Central memory CD8-positive, alpha-beta T cell (primary cell): ENCODE measurements around the gene BEST2.

Source experiments
- ATAC-seq: fragments of 150-1000 bp; cut with Tn5 transposase; replicated peaks from 2 replicates; pipeline ENCODE4 v1.10.0; 2022; ENCODE audit warnings: mild to moderate bottlenecking, moderate FRiP score, moderate number of reproducible peaks; ENCODE audit not compliant: poor library complexity, severe bottlenecking; ENCODE audit errors: extremely low read depth
- DNase-seq, 2 donors: peaks; one replicate each; pipeline ENCODE4 v3.0.0; 2021; ENCODE audit warnings: low spot score in 2 of 2
- H3K27ac Mint-ChIP-seq: one replicate; pipeline ENCODE4 v1.8.0; 2022; ENCODE audit warnings: low read depth, mild to moderate bottlenecking, moderate library complexity, mixed read lengths
- H3K27me3 Mint-ChIP-seq: one replicate; pipeline ENCODE4 v1.8.0; 2022; ENCODE audit warnings: mixed read lengths
- H3K36me3 Mint-ChIP-seq: one replicate; pipeline ENCODE4 v1.8.0; 2022; ENCODE audit warnings: mild to moderate bottlenecking, moderate library complexity, mixed read lengths; ENCODE audit not compliant: insufficient read depth
- H3K4me1 Mint-ChIP-seq: one replicate; pipeline ENCODE4 v1.8.0; 2022; ENCODE audit warnings: mixed read lengths
- H3K4me3 Mint-ChIP-seq: one replicate; pipeline ENCODE4 v1.8.0; 2022; ENCODE audit warnings: mild to moderate bottlenecking, moderate library complexity, mixed read lengths
- H3K9me3 Mint-ChIP-seq: one replicate; pipeline ENCODE4 v1.8.0; 2022; ENCODE audit warnings: mixed read lengths

Gene BEST2

DNA sequence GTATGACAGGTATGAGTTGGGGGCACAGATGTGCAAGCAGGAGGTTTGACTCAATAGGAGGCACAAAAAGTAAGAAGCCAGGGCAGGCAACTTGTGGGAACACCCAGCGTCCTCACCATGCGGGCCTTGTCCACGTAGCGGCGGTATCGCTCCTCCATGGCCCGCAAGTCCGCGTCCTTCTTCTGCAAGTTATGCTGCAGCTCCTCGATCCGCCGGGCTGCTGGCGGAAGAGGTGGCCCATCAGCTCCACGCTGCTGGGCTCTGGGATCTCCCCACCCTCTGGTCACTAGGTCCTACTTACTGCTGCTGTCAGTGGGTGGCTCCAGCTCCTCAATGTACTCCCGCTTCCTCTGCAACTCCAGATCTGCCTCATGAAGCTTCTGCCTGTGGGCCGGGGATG lies 13.1 kb downstream of the BEST2 start:
- no peak overlapping the region for H3K27ac Mint-ChIP-seq

DNA sequence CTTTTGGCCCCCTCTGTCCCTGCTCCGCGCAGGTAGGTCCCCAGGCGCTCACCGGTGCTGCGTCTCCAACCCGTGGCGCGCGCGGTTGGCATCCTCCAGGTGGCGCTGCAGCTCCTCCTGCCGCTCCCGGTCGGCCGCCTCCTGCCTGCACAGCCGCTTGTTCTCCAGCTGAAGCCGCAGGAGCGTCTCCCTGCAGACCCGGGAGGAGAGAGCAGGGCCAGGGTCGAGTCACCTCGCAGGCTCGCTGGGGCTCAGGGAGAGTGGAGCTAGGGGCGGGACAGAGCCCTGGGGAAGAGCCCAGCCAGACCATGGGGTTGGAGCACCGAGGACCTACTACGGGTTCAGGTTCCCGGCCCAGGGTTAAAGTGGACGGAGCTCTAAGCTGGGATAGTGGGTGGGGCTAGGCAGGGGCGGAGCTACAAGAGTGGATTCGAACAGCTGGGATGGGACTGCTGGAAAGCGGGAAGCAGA lies 14.5 kb downstream of the BEST2 start:
- ATAC-seq = peak; percentile 75
- Mint-ChIP-seq H3K36me3 (peaks cover 3% of the 10 kb centered on the region), H3K4me1 (peaks cover 6% of the 10 kb centered on the region), H3K4me3 (no peak overlapping the region), H3K27me3 (no peaks in the 10 kb centered on the region), H3K9me3 (no peaks in the 10 kb centered on the region), H3K27ac (no peak overlapping the region)
- DNase-seq = peak; percentile 72 to 86

More for the DNA sequence above, 13.1 kb downstream of the BEST2 start:
- Mint-ChIP-seq H3K4me1 (peaks cover 6% of the 10 kb centered on the region), H3K27me3 (no peaks in the 10 kb centered on the region), H3K4me3 (no peak overlapping the region), H3K36me3 (peaks cover 3% of the 10 kb centered on the region), H3K9me3 (no peaks in the 10 kb centered on the region)
- ATAC-seq (no peak), DNase-seq (no peak)

DNA sequence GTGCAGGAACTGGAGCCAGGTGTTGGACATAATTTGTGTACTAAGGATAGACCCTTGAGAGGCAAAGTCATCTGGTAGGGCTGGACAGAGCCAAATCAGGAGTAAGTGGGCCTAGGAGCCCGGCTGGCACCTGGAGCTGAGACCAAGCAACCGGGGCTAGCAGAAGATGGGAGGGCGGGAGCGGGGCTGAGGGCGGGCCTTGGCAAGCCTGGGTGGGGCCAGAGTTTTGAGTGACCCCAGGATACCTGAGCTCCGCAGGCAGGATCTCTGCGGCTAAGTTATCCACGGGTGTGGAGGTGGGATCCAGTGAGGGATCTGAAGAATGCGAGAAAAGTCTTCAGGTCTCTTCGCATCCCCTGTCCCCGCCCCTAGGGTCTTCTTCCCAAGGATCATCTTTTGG lies 15.6 kb downstream of the BEST2 start:
- Mint-ChIP-seq H3K36me3 (no peaks in the 10 kb centered on the region), H3K9me3 (no peaks in the 10 kb centered on the region), H3K4me3 (no peak overlapping the region), H3K27ac (no peak overlapping the region), H3K4me1 (peaks cover 6% of the 10 kb centered on the region), H3K27me3 (no peaks in the 10 kb centered on the region)
- DNase-seq (no peak), ATAC-seq (no peak)

DNA sequence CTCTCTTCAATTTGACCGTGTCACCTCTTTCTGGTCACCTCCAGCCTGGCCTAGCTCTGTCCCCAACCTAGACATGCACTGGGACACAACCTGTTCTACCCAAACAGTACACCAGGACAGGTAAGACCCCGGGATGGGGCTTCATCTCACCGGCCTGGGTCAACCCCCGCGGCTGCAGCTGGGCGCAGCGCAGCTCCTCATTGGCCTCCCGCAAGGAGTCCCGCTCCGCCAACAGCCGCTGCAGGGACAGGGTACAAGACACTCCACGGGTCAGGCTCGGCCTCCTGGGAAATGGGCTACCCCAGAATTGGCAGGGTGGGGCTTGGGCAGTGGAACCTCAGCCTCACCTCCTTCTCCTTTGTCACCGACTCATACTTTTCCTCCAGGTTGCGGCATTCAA lies 16.1 kb downstream of the BEST2 start:
- H3K9me3 Mint-ChIP-seq = no peaks in the 10 kb centered on the region
- H3K27me3 Mint-ChIP-seq = no peaks in the 10 kb centered on the region
- no peak for ATAC-seq
- DNase-seq = no peak
- H3K4me1 Mint-ChIP-seq = peaks cover 6% of the 10 kb centered on the region
- H3K36me3 Mint-ChIP-seq = no peaks in the 10 kb centered on the region
- no peak overlapping the region for H3K27ac Mint-ChIP-seq
- no peak overlapping the region for H3K4me3 Mint-ChIP-seq

DNA sequence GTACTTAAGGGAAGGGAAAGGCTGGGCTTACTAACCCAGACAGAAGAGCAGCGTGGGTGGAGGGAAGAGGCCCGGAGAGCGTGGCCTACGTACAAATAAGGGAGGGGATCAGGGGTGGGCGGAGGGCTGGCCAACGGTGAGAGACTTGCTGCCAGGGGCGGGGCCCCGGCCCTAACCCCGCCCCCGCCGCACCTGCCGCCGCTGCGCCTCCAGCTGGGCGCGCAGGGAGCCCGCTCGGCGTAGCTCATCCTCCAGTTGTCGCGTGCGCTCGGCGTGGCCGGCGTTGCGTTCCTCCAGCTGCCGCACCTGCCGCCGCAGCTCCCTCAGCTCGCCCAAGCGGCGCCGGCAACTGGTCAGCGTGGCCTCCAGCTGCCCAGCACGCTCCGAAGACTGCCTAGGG lies 18.1 kb downstream of the BEST2 start:
- DNase-seq (no peak), ATAC-seq (peak; percentile 64)
- Mint-ChIP-seq H3K36me3 (peaks cover 1% of the 10 kb centered on the region), H3K4me3 (peak overlapping the region; percentile 12), H3K27ac (no peak overlapping the region), H3K4me1 (peaks cover 15% of the 10 kb centered on the region), H3K9me3 (no peaks in the 10 kb centered on the region), H3K27me3 (no peaks in the 10 kb centered on the region)

DNA sequence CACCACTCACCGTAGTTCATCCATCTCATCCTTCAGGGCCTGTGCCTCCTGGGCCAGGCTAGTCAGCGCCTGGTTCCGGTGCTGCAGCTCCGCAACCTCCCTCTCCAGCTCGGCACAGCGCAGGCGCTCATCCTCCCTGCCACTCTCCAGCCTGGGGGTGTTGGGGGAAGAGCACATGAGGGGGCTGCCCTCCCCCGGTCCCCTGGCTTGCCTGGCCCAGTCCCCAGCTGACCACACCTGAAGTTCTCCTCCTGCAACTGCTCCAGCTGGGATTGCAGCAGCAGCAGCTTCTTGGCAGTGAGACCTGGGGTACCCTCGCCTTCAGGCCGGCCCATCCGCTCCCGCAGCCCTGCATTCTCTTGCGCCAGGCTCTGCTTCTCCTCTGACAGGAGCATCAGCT lies 19.3 kb downstream of the BEST2 start:
- no peak overlapping the region for H3K4me3 Mint-ChIP-seq
- no peak for ATAC-seq
- peaks cover 13% of the 10 kb centered on the region for H3K4me1 Mint-ChIP-seq
- H3K27ac Mint-ChIP-seq = no peak overlapping the region
- no peaks in the 10 kb centered on the region for H3K9me3 Mint-ChIP-seq
- no peak for DNase-seq
- H3K27me3 Mint-ChIP-seq = no peaks in the 10 kb centered on the region
- peaks cover 2% of the 10 kb centered on the region for H3K36me3 Mint-ChIP-seq

DNA sequence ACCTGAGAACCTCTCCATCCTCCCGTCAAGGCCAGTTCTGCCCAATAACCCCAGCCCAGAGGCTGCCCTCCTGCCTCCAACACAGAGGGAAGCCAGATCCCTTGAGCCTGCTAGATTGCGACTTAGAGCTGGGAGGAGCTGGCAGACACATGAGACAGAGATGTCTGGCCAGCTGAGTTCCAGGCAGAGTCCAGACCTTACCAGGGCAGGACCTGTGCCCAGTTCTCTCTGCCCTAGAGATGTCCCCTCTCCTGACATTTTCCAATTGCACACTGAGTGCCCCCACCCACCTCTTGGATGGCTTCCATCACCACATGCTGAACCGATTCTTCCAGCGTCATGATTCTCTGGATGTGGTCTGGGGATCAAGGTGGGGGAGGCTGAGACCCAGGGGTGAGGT lies 20.7 kb downstream of the BEST2 start:
- Mint-ChIP-seq H3K27ac (no peak overlapping the region), H3K9me3 (no peaks in the 10 kb centered on the region), H3K36me3 (peaks cover 8% of the 10 kb centered on the region), H3K27me3 (no peaks in the 10 kb centered on the region), H3K4me3 (no peak overlapping the region), H3K4me1 (peaks cover 9% of the 10 kb centered on the region)
- DNase-seq (no peak), ATAC-seq (no peak)

DNA sequence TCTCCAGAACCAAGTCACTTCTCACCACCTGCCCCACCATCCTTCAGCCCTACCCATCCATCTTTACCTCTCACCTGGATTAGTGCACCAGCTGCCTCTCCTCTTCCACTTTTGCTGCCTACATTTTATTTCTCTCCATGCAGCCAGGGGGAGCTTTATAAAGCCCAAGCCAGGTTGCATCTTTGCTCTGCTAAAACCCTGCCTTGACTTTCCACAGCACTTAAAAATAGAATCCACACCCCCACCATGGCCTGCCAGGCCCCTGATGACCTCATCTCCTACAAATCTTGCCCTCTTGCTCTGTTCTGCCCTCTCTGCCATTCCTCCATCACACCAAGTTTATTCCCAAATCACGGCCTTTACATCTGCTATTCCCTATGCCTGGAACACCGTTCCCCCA lies 22.0 kb downstream of the BEST2 start:
- peak overlapping the region; percentile 16 for H3K4me3 Mint-ChIP-seq
- H3K9me3 Mint-ChIP-seq = no peaks in the 10 kb centered on the region
- no peak overlapping the region for H3K27ac Mint-ChIP-seq
- no peaks in the 10 kb centered on the region for H3K27me3 Mint-ChIP-seq
- ATAC-seq (no peak), DNase-seq (no peak)
- H3K4me1 Mint-ChIP-seq = peaks cover 15% of the 10 kb centered on the region
- H3K36me3 Mint-ChIP-seq = peaks cover 11% of the 10 kb centered on the region

DNA sequence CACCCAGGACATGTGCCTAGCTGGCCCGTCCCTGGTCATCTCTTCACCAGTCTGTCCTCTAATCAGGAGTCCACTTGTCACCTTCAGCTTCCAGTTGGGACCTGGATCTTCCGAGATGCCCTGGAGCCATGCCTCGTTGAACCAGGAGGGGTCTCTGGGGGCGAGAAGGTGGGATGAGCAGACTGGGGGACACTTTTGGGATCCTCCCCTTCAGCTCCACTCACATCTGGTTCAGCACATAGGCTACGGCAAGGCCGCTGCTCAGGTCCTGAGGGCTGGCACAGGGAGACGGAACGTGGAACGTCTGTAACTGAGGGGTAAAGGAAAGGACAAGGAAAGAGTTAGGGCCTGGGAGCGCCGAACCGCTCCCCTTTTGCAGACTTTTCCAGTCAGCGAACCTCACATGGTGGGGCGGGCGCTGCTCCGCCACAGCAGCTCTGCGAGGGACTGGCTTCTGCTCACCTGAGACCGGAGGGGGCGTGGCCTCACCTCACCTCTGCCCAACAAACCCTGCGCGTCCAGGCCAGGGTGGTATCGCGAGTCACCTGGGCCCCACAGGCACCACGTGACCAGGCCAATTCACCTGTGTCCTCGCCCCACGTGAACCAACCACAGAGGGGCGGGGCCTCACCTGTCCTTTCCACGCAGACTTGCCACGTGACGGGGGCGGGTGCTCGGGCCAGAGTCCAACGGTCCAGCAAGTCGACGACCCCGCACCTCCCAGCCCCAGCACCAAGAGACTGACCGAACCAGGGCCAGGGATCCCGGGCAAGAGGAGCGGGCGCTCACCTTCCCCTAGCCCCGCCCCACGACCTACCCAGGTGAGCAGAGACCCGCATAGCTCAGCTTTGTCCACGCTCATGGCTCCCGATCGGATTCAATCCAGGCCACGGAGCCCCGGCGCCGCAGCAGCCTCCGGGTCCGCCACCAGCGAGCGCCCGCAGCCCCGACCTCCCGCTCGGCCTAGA lies 23.3 kb downstream of the BEST2 start, which contains the start of gene HOOK2:
TSS of gene HOOK2 (minus strand) at position 965 of the 968 bp plus-strand sequence. CDS start at position 862, 103 bp downstream.
- Mint-ChIP-seq H3K4me1 (peaks cover 23% of the 10 kb centered on the region), H3K9me3 (no peaks in the 10 kb centered on the region), H3K4me3 (peak within 1 kb of the TSS; percentile 70), H3K27me3 (no peaks in the 10 kb centered on the region), H3K27ac (peak within 1 kb of the TSS; percentile 67), H3K36me3 (peaks cover 11% of the 10 kb centered on the region)
- DNase-seq (no peak), ATAC-seq (peak; percentile 10)

DNA sequence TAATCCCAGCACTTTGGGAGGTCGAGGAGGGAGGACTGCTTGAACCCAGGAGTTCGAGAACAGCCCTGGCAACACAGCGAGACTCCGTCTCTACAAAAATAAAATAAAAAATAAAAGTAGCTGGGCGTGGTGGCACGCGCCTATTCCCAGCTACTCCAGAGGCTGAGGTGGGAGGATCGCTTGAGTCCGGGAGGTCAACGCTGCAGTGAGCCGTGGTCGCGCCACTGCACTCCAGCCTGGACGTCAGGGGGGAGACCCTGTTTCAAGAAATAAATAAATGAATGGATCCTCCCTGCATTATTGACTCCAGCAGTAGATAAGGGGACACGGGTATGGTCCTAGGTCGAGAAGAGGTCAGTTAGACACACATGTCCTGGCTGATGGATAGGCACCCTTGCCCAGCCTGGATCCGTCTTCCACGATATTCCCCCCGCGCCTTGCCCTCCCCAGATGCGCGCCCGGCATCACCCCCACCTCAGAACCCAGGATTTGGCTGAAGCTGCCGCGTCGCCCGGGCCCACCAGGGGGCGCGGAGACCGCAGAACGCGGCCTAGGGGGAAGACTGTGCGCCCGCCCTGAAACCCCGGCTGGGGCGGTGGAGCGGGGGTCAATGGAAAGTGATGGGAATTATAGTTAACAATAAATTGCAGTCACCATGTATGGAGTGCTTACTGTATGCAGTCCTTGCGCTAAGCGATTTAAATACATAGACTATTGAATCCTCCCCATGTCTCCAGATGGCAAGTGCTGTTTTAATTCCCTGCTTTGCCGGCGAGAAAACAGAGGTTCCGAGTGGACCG lies 25.8 kb downstream of the BEST2 start:
- Mint-ChIP-seq H3K36me3 (peaks cover 17% of the 10 kb centered on the region), H3K4me1 (peaks cover 31% of the 10 kb centered on the region), H3K4me3 (peak overlapping the region; percentile 81), H3K27me3 (no peaks in the 10 kb centered on the region), H3K9me3 (no peaks in the 10 kb centered on the region), H3K27ac (peak overlapping the region; percentile 78)
- peak; percentile 10 for ATAC-seq
- DNase-seq = peak; percentile 71 to 74

DNA sequence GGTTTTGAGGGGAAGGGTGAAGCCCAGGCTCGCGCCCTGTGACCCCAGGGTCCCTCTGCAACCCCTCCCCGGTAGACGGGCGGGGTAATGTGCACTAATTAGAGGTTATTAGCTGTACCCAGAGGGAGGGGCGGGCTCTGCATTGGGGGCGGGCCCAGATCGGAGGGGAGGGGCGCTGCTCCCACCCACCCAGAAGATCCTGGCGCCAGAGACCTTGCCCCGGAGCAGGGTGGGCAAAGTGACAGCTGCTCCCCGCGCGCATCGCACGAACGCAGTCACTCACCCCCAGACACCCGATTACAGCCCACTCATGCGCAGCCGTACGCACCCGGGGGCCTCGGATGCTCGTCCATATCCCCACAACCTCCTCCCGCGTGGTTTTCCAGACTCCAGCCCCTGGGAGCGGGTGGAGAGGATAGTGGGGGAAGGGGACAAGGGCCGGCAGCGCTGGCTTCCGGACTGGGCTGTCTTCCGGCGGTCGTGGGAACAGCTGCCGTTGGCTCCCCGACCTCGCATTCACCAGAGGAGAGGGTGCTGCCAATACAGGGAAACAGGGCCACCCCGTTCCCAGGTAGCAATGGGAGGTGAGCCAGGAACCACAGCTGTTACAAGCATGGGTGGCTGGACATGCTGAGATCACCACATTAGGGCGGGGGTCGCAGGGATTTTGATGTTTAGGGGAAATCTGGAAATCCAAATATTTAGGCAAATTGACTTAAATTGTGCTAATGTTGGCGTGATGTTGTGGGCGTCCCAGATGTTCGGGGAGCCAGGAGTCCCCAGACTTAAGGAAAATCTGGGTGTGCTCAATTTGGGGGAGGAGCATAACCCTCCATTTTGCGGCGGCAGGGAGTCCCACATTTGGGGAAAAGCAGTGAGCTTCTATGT lies 26.7 kb downstream of the BEST2 start:
- H3K4me3 Mint-ChIP-seq = peak overlapping the region; percentile 81
- H3K27ac Mint-ChIP-seq = peak overlapping the region; percentile 78
- no peaks in the 10 kb centered on the region for H3K27me3 Mint-ChIP-seq
- no peak for DNase-seq
- no peaks in the 10 kb centered on the region for H3K9me3 Mint-ChIP-seq
- H3K36me3 Mint-ChIP-seq = peaks cover 17% of the 10 kb centered on the region
- H3K4me1 Mint-ChIP-seq = peaks cover 29% of the 10 kb centered on the region
- ATAC-seq = no peak

DNA sequence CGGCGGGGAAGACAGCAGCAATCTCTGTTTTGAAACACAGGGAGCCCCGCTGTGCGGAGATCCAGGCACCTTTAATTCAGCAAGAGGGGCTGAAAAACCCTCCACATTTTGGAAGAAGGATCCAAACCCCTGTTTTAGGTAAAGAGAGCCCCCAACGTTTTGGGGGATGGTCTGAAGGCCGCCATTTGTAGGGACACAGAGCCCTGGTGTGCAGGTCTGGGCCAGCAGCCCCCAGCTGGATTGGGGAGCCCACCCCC lies 27.2 kb downstream of the BEST2 start:
- H3K9me3 Mint-ChIP-seq = no peaks in the 10 kb centered on the region
- ATAC-seq (no peak), DNase-seq (no peak)
- peaks cover 19% of the 10 kb centered on the region for H3K36me3 Mint-ChIP-seq
- peaks cover 23% of the 10 kb centered on the region for H3K4me1 Mint-ChIP-seq
- H3K27me3 Mint-ChIP-seq = no peaks in the 10 kb centered on the region
- H3K27ac Mint-ChIP-seq = peak overlapping the region; percentile 78
- H3K4me3 Mint-ChIP-seq = peak overlapping the region; percentile 81
